ENCODE measurements around the gene MRPS26.
"Not testable (repeated sequence)": the region's sequence is repeated elsewhere in the genome, so short reads cannot be mapped to it uniquely, and the experiment has no call there.

Gene MRPS26

DNA sequence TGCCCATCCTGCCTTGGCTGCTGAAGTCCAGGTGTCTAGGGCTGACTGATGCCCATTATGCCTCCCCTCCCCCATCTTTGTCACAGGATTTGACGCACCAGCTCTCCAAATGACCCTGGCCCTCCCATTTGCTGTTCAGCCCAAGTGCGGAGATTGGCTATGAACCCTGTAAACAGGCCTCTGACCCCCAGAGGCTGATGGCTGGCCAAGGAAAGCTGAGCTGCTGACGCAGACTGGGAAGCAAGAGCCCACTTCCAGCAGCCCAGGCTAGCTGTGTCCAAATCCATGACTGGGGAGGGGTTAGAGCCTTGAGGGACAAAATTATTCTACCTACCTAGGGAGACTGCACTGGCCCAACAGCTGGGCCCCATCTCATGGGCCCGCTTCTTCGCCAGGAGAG is 3.2 kb upstream of the MRPS26 start:
- DNase-seq (ENCODE audit: low spot score): no peak

DNA sequence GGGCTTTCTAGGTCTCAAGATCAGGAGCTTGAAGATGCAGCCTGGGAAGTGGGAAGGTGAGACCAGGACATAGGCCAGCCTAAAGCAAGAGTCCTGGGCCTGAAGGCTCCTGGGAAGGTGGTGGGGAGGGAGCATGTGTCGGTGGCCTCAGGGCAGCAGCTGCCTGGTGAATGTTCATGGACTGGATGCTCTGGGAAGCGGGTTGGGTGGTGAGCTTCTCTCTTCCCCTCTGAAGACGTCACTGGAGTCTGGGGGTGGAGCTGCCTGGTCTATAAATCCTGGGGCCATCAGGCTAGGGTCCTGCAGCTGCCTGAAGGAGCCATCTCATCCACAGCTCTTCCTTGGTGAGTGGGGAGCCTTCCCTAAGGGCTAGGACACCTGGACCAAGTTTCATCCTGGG is 2.5 kb upstream of the MRPS26 start, which contains the start of gene GNRH2:
TSS of gene GNRH2 (plus strand) at position 301 of the 400 bp plus-strand sequence. CDS start 793 bp downstream, outside the sequence.
- no peak for DNase-seq (ENCODE audit: low spot score)

DNA sequence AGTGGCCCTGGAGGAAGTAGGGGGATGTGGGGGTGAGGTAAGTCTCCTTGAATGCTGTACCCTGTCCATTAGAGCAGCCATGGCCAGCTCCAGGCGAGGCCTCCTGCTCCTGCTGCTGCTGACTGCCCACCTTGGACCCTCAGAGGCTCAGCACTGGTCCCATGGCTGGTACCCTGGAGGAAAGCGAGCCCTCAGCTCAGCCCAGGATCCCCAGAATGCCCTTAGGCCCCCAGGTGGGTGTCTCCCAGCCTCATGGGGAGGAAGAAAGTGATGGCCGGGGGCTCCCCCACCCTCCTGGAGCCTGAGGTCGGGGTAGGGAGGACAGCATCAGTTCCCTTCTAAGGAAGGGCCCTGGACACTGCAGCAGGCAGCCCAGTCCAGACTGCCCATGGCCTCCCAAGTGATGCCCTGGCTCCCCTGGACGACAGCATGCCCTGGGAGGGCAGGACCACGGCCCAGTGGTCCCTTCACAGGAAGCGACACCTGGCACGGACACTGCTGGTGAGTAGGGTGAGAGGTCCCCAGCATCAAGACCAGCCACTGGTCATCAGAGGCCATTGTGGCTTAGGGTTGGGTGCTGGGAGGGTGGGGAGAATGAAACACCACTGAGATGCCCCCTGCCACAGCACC is 1.4 kb upstream of the MRPS26 start:
- DNase-seq (ENCODE audit: low spot score): no peak

DNA sequence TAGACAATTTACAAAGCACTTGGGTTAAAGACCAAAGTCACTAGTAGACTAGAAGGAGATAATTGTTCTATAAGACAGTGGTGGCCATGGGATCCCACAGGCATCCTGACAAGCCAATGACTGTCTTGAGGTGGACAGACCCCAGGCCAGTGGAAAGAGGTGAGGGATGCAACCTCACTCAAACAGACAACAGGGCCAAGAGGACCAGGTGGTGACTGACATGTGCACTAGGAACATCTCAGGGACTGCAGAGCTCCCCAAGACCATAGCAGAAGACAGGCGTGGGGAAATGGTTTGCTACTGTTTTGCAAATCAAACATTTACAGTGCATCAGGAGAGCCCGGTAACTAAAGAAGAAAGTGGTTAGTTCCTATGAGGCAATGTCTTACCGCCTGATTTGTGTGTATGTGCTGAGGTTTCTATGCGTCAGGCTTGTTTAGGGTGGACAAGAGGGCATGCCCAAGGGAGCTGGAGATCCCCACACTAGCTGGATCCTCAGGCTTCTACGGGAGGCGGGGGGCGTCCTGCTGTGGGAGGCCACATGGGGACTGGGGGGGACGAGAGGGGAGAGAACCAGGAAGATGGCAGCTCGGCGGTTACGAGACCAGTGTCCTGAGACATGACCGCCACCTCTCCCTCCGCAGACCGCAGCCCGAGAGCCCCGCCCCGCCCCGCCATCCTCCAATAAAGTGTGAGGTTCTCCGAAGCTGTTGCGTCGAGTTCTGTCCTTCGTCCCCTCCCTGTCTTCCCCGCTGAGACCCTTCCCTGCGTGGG is 623 bp upstream of the MRPS26 start:
- DNase-seq (ENCODE audit: low spot score): peak; percentile 73

DNA sequence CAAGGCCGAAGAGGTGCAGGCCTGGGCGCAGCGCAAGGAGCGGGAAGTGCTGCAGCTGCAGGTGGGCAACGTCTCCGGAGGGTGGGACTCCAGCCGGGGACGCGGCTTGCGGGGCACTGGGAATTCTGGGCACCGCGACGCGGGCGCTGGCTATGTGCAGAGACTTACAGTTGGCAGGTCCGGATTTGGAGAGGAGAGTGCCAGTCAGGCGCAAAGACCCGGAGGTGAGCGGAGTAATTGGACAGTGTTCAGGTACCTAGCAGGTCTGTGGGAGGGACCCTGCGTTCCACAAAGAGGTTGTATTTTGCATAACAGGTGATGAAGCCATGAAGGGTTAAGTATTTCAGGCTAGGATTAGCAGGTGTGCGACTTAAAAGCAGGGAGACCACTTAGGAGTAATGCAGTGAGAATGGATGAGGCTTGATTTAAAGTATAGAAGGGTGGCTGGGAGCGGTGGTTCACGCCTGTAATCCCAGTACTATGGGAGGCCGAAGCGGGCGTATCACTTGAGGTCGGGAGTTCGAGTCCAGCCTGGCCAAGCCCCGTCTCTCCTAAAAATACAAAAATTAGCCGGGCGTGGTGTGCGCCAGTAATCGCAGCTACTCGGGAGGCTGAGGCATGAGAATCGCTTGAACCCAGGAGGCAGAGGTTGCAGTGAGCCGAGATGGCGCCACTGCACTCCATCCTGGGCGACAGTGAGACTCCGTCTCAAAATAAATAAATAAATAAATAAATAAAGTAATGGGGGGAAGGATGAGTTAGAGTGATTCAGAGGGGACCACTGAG is 1.0 kb downstream of the MRPS26 start:
- peak; percentile 69 for DNase-seq (ENCODE audit: low spot score)

DNA sequence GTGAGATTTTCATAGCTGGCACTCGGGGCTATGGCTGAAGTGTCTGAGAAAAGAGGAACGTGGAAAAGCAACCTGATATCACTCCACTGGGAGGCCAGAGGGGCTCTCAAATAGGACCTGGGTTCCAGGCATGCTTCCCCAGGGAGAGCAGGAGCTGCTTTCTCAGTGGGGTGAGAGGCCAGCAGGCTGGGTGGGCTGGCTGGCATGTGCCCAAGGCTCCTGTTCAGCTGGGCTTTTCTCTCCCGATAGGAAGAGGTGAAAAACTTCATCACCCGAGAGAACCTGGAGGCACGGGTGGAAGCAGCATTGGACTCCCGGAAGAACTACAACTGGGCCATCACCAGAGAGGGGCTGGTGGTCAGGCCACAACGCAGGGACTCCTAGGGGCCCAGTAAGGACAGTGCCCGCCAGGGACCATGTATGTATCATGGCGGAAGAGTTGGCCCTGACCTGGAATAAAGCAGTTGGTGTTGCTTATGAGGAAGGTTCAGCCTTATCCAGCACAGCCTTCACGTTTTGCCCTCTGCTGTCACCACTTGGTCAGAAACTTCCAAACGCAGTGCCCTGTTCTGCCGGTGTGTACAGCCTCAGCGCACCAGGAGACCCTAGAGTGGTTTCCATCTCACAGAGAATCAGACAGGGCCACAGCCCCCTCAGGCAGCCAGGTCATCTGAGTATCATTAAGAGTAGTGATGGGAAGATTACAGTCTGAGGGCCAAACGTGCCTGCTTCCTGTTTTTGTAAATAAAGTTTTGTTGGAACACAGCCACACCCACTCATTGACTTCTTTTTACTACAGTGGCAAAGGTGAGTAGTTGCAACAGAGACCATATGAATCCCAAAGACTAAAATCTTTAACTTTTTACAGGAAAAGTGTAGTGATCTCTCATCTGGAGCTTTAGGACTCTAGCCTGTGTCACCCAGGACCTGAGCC is 1.9 kb downstream of the MRPS26 start:
- DNase-seq (ENCODE audit: low spot score): no peak

DNA sequence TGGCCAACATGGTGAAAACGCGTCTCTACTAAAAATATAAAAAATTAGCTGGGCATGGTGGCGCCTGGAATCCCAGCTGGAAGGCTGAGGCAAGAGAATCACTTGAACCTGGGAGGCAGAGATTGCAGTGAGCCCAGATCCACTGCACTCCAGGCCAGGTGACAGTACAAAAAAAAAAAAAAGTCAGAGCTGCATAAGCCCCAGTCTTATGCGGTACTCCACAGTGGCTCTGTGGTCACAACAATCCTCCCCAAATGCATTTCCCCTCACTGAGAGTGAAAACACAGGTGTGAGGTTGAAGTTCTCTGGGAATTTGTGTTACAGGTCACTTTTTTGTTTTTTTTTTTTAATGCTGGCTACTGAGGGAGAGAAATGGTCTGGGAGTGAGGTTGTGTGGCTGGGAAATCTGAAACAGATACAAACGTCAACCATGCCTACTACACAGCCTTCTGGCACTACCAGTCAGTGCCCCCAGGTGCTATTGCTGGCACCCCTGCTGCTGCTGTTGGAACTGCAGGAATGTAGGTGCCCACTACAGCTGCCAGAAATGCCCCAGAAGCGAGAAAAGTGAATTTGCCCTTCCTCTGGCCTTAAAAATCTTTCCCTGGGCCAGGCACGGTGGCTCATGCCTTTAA is 5.7 kb downstream of the MRPS26 start:
- no peak for DNase-seq (ENCODE audit: low spot score)

DNA sequence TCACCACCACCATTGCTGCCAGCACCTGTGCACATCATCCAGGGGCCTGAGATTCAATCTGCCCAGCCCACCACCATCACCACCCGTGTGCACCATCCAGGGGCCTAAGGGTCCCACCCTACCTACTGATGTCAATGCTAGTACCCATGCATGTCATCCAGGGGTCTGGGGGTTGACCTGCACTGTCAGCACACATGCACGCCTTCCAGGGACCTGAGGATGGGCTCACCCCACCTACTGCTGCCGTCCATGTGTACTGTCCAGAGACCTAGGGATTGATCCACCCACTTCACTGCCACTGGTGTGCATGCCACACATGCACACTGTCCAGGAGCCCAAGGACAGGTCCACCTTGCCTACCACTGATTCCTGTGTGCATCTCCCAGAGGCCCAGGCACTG is 13.6 kb downstream of the MRPS26 start:
- no peak for DNase-seq (ENCODE audit: low spot score)

DNA sequence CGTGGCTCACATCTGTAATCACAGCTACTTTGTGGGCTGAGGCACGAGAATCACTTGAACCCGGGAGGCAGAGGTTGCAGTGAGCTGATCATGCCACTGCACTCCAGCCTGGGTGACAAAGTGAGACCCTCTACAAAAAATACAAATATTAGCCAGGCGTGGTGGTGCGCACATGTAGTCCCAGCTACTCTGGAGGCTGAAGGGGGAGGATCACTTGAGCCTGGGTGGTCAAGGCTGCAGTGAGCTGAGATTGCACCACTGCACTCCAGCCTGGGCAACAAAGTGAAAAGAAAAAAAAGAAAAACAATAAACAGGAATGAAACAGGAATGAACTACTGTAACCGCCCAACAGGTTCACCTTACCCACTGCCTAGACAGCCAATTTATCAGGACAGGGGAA is 18.3 kb downstream of the MRPS26 start:
- DNase-seq (ENCODE audit: low spot score): not testable (repeated sequence)

DNA sequence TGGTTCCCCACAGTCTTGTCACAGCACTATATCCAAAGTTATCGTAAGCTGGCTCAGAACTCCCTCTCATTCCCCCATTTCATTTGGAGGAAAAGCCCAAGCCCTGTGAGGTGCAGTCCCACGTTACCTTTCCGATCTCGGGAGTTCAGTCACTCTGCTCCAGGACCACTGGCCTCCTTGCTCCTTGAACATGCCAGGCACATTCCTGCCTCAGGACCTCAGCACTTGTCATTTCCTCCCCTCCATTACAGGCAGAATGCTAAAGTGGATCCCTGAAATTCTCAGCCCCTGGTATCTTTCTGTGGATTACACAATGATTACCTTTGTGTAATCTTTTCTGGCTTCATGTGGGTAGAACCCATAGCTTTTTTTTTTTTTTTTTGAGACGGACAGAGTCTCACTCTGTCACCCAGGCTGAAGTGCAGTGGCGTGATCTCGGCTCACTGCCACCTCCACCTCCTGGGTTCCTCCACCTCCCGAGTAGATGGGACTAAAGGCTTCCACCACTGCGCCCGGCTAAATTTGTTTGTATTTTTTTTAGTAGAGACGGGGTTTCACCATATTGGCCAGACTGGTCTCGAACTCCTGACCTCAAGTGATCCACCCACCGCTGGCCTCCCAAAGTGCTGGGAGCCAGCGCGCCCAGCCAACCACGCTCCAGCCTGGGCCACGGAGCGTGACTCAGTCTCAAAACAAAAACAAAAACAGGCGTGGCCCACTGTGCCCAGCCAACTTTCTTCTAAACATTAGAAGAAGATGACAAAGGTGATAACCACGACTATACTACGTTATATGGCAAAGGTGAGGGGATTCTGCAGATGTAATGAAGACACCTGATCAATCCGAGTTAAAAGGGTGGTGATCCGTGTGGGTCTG is 21.5 kb downstream of the MRPS26 start:
- DNase-seq (ENCODE audit: low spot score): no peak

DNA sequence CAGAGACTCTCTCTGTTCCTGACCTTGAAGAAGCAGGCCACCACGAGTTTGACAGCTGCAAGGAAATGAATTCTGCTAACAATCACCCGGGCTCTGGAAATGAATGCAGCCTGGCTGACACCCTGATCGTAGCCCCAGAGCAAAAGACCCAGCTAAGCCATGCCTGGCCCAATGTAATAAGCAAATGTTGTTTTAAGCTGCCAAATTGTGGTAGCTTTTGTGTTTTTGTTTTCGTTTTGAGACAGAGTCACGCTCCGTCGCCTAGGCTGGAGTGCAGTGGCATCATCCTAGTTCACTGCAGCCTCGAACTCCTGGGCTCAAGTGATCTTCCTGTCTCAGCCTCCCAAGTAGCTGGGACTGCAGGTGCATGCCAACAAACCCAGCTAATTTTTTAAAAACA is 22.2 kb downstream of the MRPS26 start:
- DNase-seq (ENCODE audit: low spot score): no peak

DNA sequence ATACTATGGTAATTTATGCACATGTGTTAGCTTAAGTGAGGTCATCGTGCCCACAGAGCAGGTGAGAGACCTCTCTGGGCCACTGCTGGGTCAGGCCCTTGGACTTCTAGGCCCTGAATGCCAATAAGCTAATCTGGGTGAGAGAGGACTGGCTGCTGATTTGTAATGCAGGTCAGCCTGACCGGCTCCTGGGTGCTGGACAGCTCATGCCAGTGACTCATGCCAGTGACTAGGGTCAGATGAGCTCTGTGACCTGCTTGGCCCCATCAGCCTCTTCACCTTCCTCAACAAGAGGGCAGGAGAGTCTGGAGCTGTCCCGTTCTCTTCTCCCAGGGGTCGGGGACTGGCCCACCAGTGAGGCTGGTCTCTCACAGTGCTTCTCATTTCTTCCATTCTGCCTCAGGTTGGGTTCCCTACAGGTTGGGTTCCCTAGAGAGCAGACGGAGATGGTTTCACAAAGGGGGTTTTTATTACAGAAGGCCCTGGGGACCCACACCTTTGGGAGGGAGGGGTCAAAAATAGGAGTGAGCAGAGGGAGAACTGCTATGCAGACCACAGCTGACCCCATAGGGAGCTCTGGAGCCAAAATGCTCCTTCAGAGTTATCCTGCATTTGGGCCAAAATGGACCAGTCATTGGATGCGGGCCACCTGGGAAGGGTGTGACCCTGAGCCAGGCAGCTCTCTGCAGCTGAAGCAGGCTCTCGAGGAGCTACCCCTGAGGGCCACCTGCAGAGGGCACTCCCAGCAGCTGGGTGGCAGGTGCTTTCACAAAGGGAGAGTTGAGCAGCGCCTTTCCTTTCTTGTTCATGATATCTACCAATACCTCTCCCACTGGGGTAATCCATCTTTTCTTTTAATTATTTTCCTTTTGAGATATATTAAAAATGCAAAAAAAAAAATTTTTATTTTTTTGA is 23.4 kb downstream of the MRPS26 start:
- DNase-seq (ENCODE audit: low spot score): peak; percentile 83

DNA sequence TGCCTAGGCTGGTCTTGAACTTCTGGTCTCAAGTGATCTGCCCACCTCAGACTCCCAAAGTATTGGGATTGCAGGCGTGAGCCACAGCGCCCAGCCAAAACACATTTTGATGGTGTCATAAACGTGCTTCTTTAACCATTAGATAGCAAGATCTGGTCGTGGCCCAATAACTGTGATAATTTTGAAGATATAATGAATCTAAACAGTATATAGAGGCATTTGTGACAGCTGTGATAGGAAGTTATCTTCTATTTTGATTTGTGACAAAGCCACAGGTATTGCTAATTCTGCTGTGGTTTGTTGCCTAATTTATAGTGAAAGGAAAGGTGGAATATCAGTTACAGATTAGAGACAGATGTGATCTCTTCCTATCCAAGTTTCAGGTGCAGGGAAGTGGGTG is 24.9 kb downstream of the MRPS26 start:
- DNase-seq (ENCODE audit: low spot score): no peak

DNA sequence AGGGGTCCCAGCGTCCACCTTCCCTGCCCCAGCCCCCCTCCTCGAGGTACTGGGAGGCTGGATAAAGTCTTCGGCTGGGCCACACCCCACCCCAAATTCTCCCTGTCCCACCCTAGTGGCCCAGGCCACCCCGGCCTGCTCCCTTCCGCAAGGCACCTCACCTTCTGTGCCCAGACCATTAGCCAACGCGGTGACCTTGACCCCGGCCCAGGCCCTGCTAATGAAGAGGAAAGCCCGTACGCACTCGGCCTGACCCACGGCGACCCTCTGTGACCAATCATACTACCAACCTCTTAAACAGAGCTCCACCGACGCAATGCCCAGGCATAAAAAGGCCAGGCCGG is 25.4 kb downstream of the MRPS26 start:
- DNase-seq (ENCODE audit: low spot score): no peak

DNA sequence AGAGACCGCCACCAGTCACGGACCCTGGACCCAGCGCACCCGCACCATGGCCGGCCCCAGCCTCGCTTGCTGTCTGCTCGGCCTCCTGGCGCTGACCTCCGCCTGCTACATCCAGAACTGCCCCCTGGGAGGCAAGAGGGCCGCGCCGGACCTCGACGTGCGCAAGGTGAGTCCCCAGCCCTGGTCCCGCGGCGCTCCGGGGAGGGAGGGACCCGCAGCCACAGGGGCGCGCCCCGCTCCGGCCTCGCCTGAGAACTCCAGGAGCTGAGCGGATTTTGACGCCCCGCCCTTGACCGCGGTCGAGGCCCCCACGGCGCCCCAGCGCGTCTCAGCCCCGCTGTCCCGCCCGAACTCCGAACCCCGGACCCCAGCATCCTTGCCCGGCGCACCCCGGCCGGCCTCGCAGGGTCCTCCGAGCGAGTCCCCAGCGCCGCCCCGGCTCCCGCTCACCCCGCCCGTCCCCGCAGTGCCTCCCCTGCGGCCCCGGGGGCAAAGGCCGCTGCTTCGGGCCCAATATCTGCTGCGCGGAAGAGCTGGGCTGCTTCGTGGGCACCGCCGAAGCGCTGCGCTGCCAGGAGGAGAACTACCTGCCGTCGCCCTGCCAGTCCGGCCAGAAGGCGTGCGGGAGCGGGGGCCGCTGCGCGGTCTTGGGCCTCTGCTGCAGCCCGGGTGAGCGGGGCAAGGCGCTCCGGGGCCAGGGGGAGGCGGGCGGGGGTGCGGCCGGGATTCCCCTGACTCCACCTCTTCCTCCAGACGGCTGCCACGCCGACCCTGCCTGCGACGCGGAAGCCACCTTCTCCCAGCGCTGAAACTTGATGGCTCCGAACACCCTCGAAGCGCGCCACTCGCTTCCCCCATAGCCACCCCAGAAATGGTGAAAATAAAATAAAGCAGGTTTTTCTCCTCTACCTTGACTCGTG is 26.0 kb downstream of the MRPS26 start, which contains the start of gene OXT:
TSS of gene OXT (plus strand) at position 11 of the 920 bp plus-strand sequence. CDS start at position 47, 36 bp downstream.
- DNase-seq (ENCODE audit: low spot score): no peak

DNA sequence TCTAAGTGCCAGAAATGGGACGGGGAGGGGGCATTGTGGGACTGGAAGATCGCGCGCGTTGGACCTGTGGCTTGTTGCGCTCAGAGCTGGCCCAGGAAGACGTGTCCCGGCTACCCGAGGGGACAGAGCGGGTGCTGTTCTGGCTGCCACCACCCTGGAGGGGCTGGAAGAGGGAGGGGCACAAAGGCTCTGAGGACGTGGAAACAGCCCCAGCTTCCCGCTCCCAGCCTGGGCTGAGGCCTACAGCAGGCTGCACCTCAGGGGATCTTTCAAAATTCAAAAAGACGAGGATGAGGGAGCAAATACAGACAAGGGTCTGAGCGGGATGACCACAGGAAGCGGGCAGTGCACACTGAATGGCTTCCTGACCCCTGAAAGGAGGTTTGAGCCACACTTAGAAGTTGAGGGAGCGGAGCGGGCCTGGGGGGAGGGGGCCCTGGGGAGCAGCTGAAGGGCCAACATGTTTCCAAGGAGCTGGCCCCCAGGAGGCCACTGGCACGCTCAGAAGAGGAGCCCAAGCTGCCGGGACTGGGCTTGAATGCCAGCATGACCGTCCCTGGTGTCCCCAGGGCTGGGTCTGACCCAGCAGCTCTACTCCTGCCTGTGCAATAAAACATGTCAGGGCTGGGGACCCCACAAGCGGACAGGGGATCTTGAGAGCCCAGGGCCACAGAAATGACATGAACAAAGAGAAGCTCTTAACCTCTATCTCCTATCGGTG is 26.8 kb downstream of the MRPS26 start:
- no peak for DNase-seq (ENCODE audit: low spot score)

DNA sequence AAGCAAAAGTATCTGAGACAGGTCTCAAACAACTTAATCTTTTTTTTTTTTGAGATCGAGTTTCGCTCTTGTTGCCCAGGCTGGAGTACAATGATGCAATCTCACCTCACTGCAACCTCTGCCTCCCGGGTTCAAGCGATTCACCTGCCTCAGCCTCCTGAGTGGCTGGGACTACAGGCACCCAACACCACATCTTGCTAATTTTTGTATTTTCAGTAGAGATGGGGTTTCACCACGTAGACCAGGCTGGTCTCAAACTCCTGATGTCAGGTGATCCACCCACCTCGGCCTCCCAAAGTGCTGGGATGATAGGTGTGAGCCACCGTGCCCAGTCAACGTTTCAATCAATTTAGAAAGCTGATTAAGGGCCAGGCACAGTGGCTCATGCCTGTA is 27.4 kb downstream of the MRPS26 start:
- not testable (repeated sequence) for DNase-seq (ENCODE audit: low spot score)
